GM21360 (cell line): ENCODE measurements around the gene CCDC78.
"Not testable (repeated sequence)": the region's sequence is repeated elsewhere in the genome, so short reads cannot be mapped to it uniquely, and the experiment has no call there.

Source experiments
- ATAC-seq: cut with Tn5 transposase; IDR thresholded peaks from one replicate; pipeline ENCODE4 v1.9.1; 2021; ENCODE audit warnings: mild to moderate bottlenecking, moderate library complexity; ENCODE audit not compliant: unreplicated experiment

The CCDC78 gene

DNA sequence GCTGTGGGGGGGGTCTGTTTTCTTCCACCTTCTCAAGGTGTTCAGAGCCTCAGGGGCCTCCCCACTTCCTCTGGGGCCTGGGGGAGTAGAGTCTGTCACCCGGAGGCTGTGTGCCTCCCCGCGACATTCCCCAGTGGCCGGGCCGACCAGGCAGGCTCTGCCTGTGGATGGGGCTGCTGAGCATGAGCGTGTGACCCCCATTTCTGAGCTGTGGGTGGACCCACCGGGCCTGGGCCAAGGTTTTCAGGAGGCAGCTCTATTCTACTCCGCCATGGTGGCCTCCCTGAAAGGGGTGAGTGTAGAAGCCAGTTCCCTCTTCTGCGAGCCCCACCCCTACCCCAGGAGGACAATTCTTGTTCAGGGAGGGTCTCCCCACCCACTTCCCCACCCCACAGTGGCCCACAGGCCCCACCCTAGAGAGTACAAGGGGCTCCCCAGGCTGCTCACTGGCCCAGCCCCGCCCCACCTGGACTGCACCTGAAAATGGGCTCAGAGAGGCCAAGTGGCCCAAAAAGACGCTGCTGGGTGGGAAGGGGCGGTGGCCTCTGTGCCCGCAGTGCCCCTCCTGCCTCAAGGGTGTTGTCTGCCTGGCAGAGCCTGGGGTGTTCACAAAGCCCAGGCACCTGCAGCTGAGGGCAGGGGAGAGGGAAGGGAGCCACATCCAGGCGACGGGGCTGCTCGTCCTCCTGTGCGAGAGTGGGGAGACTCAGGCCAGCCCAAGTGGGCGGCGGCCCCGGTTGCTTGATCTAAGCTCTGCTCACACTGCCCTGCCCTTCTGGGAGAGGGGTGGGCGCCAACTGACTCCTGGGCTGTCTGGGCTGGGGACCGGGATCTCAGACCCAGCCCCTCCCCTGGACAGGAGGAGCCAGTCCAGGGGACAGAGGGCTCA is 35.6 kb upstream of the CCDC78 start:
- no peak for ATAC-seq

DNA sequence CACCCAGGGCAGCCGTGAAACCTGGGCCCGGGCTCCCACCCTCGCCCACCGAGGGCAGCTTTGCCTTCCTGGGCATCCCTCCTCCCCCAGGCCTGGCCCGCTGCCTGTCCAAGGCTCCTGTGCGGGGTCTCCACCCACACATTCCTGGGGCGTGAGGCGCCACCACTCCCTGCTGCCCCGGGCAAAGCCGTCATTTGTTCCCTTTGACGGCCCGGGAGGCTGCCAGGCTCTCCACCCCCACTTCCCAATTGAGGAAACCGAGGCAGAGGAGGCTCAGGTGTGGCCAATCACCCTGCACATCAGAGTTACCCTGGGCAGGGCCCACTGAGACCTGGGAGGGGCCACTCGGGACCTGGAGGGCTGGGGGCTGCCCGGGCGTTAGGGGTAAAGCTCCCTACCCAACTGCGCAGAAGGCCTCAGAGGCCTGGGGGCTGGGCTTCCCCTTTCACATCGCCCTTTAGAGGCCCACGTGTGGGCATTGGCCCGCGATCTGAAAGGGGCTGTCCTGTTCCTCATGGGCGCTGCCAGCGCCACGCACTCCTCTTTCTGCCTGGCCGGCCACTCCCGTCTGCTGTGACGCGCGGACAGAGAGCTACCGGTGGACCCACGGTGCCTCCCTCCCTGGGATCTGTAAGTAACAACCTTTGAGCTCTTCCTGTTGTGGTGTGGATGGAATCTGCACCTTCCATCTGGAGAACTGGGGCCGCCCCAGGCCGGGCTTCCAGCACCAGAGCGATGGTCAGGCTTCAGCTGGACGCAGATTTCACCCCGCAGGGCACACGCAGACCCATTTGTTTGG is 34.5 kb upstream of the CCDC78 start, which contains the start of gene MSLN:
TSS of gene MSLN (plus strand) at position 190 of the 799 bp plus-strand sequence. CDS start 1,947 bp downstream, outside the sequence.
- ATAC-seq, result no peak

DNA sequence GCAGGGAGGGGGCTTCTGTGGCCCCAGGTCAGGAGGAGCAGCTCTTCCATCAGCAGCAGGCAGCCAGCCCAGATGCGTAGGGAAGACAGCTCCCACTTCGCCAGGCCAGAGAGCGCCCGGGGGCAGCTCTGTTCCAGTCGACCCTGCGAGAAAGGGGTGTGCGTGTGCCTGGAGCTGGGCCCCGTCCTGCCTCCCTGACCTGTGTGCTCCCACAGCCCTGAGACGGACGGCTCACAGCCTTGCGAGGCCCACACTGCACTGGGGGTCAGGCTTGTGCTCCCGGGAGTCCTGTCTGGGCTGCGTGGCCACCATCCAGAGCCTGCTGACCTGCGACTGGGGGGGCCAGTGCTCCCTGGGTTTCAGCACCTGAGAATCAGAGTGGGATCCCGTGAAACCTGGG is 33.8 kb upstream of the CCDC78 start:
- no peak for ATAC-seq

DNA sequence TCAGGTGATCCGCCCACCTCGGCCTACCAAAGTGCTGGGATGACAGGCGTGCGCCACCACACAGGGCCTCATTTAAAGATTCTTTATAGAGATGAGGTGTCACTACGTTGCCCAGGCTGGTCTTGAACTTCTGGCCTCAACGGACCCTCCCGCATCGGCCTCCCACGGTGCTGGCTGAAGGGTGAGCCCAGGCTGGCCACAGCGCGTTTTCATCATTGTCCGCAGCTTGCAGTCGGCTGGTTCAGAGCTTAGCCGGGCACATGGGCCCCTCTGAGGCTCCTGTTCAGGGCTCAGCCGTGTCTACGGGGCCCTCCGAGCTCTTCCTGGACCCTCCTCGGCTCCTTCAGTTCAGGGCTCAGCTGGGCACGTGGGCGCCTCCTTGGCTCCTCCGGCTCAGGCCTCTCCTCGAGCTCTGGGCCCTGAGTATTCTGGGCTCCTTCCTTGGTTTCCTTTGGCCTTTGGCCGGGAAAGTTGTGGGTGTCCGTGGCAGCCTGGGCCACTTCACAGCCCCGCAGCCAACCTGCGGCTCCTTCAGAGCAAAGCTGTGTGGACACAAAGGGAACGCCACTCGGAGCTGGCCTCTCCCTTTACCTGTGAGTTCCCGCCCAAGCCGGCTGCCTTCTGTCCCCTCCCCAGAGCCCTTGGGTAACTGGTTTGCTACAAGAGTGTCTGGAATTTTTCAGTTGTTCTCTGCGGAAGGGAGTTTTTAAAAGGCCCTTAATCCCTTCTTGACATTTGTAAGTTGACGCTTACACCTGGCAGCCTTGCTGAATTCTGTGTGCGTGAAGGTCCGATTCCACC is 33.1 kb upstream of the CCDC78 start:
- no peak for ATAC-seq

- ATAC-seq, result no peak
These were observed 30.2 kb upstream of the CCDC78 start for GRCh38 chr16:756428-756827.

GRCh38 chr16:754656-755055 is 28.4 kb upstream of the CCDC78 start:
- ATAC-seq, result no peak

- not testable (repeated sequence) for ATAC-seq
These were observed 27.9 kb upstream of the CCDC78 start for GRCh38 chr16:754121-754607.

DNA sequence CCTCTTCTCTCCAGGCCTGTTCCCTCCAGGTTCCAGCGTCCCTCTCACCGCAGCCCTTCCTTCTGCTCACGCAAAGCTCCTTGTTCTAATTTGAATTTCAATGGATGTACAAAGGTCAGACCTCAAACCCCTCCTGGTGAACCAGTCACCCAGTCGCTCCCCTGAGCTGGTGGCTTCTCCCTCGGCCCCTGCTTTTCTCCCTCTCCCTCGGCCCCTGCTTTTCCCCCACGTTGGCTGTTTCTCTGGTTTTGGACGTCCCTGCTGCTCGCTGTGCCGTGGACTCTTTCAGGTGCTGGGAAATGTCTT is 25.7 kb upstream of the CCDC78 start:
- no peak for ATAC-seq

DNA sequence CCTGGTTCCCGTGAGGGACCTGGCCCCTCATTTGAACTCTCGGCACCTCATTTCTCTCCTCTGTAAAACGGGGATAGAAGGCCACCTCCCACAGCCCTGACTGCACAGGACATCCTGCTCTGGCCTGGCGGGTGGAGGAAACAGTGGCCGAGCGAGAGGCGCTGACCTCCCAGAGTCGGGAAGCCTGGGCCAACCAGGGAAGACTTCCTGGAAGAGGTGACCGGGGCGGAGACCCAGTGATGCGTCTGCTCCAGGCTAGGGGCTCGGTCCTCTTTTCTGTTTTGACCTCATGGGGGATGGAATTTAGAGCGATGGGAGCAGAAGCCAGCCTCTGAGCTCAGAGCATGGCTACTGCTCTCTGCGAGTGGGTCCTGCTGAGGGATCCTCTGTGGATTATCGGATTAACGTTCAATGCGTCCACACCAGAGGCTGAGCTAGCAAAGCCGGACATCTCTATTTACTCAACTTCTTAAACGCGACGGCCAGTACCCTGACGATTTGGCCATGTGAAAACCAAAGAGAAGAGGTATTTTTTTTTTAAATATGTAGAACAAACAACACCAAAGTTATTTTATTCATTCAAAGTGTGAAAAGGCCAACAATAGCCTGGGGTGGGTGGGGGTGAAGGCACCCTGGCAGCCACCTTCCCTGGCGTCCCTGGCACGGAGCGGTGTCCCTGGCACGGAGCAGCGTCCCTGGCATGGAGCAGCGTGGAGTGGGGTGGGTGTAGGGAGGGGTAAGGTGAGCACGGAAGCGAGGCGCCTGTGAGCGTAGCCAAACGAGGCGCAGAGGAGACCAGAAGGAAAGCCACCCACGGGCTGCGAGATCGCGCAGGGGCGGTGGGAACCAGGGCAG is 25.1 kb upstream of the CCDC78 start:
- no peak for ATAC-seq

DNA sequence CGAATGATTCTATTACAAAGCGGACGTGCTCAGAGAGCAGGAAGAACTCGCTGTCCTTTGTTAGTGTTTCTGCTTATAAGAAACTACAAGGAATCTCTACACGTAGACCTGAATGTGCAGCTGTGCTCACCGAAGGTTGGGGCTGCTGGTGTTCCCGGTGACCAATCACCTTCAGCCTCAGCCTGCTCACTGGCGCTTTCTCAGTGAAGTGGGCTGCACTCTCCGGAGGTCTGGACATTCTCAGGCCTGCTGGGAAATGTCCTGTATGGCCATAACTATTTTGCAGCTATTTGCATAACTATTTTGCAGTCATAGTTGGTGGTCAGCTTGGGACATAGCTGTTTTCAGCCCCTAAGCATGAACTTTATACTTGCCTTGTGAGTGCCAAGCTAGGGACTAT is 24.2 kb upstream of the CCDC78 start:
- ATAC-seq, result no peak

DNA sequence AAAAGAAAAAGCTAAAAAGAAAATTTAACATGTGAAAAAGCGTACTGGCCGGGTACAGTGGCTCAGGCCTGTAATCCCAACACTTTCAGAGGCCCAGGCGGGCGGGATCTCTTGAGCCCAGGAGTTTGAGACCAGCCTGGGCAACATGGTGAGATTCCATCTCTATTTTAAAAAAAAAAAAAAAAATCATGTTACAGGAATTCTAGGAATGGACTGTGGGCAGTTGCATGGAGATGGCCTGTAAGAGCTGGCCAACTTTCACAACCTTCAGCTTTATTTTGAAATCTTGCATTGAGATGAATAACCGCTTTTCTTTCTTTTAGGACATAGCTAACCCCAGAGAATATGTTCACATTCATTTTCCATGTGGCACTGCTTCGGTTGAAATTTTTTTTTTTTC is 22.8 kb upstream of the CCDC78 start:
- ATAC-seq, result no peak

DNA sequence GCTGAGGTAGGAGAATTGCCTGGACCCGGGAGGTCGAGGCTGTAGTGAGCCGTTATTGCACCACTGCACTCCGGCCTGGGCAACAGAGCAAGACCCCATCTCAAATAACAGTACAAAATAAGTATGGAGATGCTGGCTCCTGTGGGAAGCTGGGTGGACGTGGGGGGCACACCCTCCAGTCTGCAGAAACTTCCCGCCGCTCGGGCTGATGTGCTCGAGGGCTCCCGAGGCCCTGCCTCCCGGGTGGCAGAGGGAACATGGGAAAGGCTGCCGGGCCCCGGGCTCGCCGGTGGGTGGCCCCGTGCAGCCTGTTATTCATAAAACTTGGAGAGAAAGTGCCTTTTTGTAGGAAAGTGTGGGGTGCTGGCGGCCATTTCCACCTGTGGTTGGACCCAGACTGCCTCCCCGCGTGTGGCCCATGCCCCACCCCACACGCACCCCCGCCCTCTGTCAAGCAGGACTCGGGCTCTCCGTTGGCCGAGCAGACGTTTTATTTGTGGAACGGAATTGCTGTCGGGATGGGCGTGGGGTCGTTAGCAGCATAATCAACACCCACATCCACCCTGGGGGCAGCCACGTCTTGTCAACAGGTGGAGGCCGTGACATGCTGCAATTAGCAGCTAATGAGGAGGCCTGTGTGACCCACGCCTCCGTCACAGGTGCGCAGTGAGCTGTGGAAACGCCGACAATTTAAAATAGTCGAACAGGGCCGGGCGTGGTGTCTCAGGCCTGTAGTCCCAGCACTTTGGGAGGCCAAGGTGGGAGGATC is 21.9 kb upstream of the CCDC78 start:
- no peak for ATAC-seq

DNA sequence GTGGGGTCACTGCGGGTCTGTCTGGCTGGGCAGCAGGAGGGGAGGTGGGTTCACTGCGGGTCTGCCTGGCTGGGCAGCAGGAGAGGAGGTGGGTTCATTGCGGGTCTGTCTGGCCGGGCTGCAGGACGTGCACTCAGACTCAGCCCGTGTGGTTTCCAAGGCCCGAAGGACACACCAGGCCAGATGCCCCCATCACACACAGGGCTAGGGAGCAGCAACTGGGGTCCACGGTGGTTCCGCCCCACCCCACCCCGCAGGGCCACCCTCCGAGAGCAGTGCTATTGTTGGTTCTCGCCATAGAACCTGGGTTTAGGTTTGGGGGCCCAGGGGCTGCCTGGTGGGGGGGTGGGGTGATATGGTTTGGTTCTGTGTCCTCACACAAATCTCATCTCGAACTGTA is 20.4 kb upstream of the CCDC78 start:
- no peak for ATAC-seq

GRCh38 chr16:745739-746138 is 19.5 kb upstream of the CCDC78 start:
- no peak for ATAC-seq

- ATAC-seq, result no peak
These were observed 17.7 kb upstream of the CCDC78 start for GRCh38 chr16:743794-744500.

GRCh38 chr16:742894-743293 is 16.7 kb upstream of the CCDC78 start:
- not testable (repeated sequence) for ATAC-seq

DNA sequence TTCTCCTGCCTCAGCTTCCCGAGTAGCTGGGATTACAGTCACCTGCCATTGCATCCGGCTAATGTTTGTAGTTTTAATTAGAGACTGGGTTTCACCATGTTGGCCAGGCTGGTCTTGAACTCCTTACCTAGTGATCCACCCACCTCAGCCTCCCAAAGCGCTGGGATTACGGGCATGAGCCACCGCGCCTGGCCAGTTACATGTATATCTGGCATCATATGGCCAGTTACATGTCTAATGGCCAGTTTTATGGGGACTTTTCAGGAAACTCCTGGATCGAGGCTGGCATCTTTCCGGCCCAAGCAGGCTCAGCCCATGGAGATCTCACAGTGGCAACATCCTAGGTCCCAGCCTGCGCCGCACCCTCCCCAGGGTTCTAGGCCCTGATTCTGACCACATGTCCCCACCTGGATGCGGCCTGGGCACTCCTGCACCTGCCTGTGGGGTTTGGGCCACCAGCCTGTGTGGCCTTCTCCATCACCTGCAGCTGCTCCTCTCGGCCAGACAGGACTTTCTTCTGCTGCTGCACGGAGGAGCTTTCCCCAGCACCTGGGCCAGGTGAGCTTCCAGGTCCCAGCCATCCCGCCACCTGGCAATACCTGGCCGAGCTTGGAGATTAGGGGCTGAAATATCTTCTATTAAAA is 15.9 kb upstream of the CCDC78 start:
- ATAC-seq, result no peak

DNA sequence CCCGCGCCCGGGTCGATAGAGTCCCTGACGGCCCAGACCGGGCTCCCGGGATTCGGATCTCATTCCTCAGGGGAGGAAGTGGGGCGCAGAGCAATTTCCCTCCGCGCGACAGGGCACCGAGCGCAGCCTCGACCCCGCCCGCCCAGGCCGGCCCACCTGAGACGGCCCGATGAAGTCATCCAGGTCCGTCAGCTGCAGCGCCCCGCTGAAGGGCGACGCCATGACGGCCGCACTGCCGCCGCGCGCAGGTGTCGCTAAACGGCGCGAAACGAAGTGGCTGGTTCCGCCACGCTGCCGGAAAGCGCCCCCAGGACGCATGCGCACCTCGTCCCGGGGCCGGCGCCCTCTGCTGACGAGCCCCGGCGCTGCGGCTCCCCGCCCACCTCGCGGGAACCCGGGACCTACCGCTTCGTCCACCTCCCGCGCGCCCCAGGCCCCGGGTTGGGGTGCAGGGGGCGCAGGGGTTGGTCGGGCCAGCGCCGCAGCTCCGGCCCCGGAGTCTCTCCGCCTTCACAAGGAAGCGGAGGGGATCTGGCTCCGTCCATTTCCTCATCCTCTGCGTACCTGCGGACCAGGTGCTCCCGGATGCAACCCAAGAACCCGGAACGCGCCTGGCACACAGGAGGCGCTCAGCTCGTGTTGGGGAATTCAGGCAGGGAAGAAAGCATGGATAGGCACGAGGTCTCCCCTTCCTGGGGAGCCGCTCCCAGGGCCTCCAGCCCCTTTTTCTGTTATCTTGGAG is 14.7 kb upstream of the CCDC78 start, which contains the start of gene CIAO3:
TSS of gene CIAO3 (minus strand) at position 234 of the 742 bp plus-strand sequence. CDS start at position 222, 12 bp downstream.
- ATAC-seq, result peak; percentile 62
